ENCODE data around the gene DEFB115.
"Not testable (repeated sequence)": the region's sequence is repeated elsewhere in the genome, so short reads cannot be mapped to it uniquely, and the experiment has no call there.

DEFB115 gene

GRCh38 chr20:31278178-31278577, 20.7 kb downstream of the DEFB115 start:
- no peaks in the 10 kb centered on the region for H3K27me3 ChIP-seq (replicated peaks in 2 of 5; ENCODE audit: control insufficient read depth in 4 of 5, insufficient read depth in 5 of 5, low read length in 4 of 5)
- ChIA-PET POLR2A (no interaction called here), CTCF (no interaction called here)
- H3K4me1 ChIP-seq (ENCODE audit: control extremely low read depth in 1 of 4, control insufficient read depth in 4 of 4, insufficient read depth in 4 of 4, low read length in 3 of 4) = no peaks in the 10 kb centered on the region
- peaks cover 1 to 8% (median 4%) of the 10 kb centered on the region in 5 experiments for H3K9me3 ChIP-seq (ENCODE audit: control extremely low read depth in 1 of 5, control insufficient read depth in 4 of 5, insufficient read depth in 2 of 5, low read depth in 1 of 5, low read length in 4 of 5)
- no peak overlapping the region for H3K27ac ChIP-seq (ENCODE audit: insufficient read depth in 1 of 2, low read depth in 1 of 2, low read length in 2 of 2, poor library complexity in 1 of 2, severe bottlenecking in 2 of 2)
- H3K4me3 ChIP-seq (ENCODE audit: control insufficient read depth in 1 of 7, extremely low read depth in 1 of 7, insufficient read depth in 4 of 7, low read depth in 2 of 7, low read length in 6 of 7) = no peak overlapping the region
- 80% methylated on average over 1 of the region's 1 CpG for WGBS (ENCODE audit: insufficient coverage)
- DNase-seq = no peak
- no peaks in the 10 kb centered on the region for H3K36me3 ChIP-seq (ENCODE audit: control insufficient read depth in 4 of 4, insufficient read depth in 4 of 4, low read length in 3 of 4)

GRCh38 chr20:31284964-31285363, 27.5 kb downstream of the DEFB115 start:
- WGBS (ENCODE audit: insufficient coverage) = 66% methylated on average over 6 of the region's 7 CpGs
- H3K4me1 ChIP-seq (ENCODE audit: control extremely low read depth in 1 of 4, control insufficient read depth in 4 of 4, insufficient read depth in 4 of 4, low read length in 3 of 4); CTCF ChIA-PET; H3K9me3 ChIP-seq (ENCODE audit: control extremely low read depth in 1 of 5, control insufficient read depth in 4 of 5, insufficient read depth in 2 of 5, low read depth in 1 of 5, low read length in 4 of 5); H3K27ac ChIP-seq (ENCODE audit: insufficient read depth in 1 of 2, low read depth in 1 of 2, low read length in 2 of 2, poor library complexity in 1 of 2, severe bottlenecking in 2 of 2); H3K36me3 ChIP-seq (ENCODE audit: control insufficient read depth in 4 of 4, insufficient read depth in 4 of 4, low read length in 3 of 4); DNase-seq; H3K4me3 ChIP-seq (ENCODE audit: control insufficient read depth in 1 of 7, extremely low read depth in 1 of 7, insufficient read depth in 4 of 7, low read depth in 2 of 7, low read length in 6 of 7); POLR2A ChIA-PET; H3K27me3 ChIP-seq (replicated peaks in 2 of 5; ENCODE audit: control insufficient read depth in 4 of 5, insufficient read depth in 5 of 5, low read length in 4 of 5): not testable (repeated sequence)

GRCh38 chr20:31308535-31309162, 51.2 kb downstream of the DEFB115 start, which contains the start of gene DEFB116:
Gene DEFB116, minus strand, starts transcription at chr20:31308585. Its CDS starts 0 bp downstream, at chr20:31308585.
- WGBS (ENCODE audit: insufficient coverage) = 79% methylated on average over 4 of the region's 8 CpGs
- Histone ChIP-seq H3K36me3 (ENCODE audit: control insufficient read depth in 4 of 4, insufficient read depth in 4 of 4, low read length in 3 of 4) (no peaks in the 10 kb centered on the region), H3K27ac (ENCODE audit: insufficient read depth in 1 of 2, low read depth in 1 of 2, low read length in 2 of 2, poor library complexity in 1 of 2, severe bottlenecking in 2 of 2) (no peak within 1 kb of the TSS), H3K4me3 (ENCODE audit: control insufficient read depth in 1 of 7, extremely low read depth in 1 of 7, insufficient read depth in 4 of 7, low read depth in 2 of 7, low read length in 6 of 7) (no peak within 1 kb of the TSS), H3K9me3 (ENCODE audit: control extremely low read depth in 1 of 5, control insufficient read depth in 4 of 5, insufficient read depth in 2 of 5, low read depth in 1 of 5, low read length in 4 of 5) (no peaks in the 10 kb centered on the region), H3K4me1 (ENCODE audit: control extremely low read depth in 1 of 4, control insufficient read depth in 4 of 4, insufficient read depth in 4 of 4, low read length in 3 of 4) (no peaks in the 10 kb centered on the region), H3K27me3 (replicated peaks in 2 of 5; ENCODE audit: control insufficient read depth in 4 of 5, insufficient read depth in 5 of 5, low read length in 4 of 5) (no peaks in the 10 kb centered on the region)
- no peak for DNase-seq
- ChIA-PET CTCF (no interaction called here), POLR2A (no interaction called here)
